Erythroblast (primary cell): ENCODE measurements around the gene FLRT2.

ENCODE experiments used
- DNase-seq, 2 experiments: peaks; one replicate each; lab custom pipeline; 2025; lab: John Stamatoyannopoulos, UW
- GATA1 ChIP-seq: IDR thresholded peaks from 2 replicates; pipeline ENCODE4 v1.6.1; 2011; ENCODE audit warnings: low read depth, mild to moderate bottlenecking, control low read depth, low read length, moderate library complexity
- POLR2A ChIP-seq: IDR thresholded peaks from 2 replicates; pipeline ENCODE4 v1.6.1; 2011; ENCODE audit warnings: mild to moderate bottlenecking, low read length

FLRT2 gene

GRCh38 chr14:85580536-85581140 is 50.7 kb downstream of the FLRT2 start:
- TF ChIP-seq POLR2A = no peak
- no peak for TF ChIP-seq GATA1
- no peak for DNase-seq

GRCh38 chr14:85581691-85582090 is 51.7 kb downstream of the FLRT2 start:
- no peak for TF ChIP-seq GATA1
- no peak for TF ChIP-seq POLR2A
- no peak for DNase-seq

- no peak for TF ChIP-seq POLR2A
- no peak for TF ChIP-seq GATA1
- no peak for DNase-seq
Observed at GRCh38 chr14:85583380-85583779, 53.4 kb downstream of the FLRT2 start.

GRCh38 chr14:85584481-85584880 is 54.5 kb downstream of the FLRT2 start:
- no peak for DNase-seq
- TF ChIP-seq GATA1 (no peak), POLR2A (no peak)

GRCh38 chr14:85587151-85587711 is 57.3 kb downstream of the FLRT2 start:
- DNase-seq = no peak
- TF ChIP-seq GATA1 (no peak), POLR2A (no peak)

- DNase-seq = no peak
- no peak for TF ChIP-seq POLR2A
- TF ChIP-seq GATA1 = no peak
Observed at GRCh38 chr14:85590784-85591183, 60.8 kb downstream of the FLRT2 start.

- no peak for DNase-seq
- TF ChIP-seq POLR2A (no peak), GATA1 (no peak)
Observed at GRCh38 chr14:85594217-85594616, 64.3 kb downstream of the FLRT2 start.

- no peak for DNase-seq
- no peak for TF ChIP-seq GATA1
Observed at GRCh38 chr14:85595981-85596380, 66.0 kb downstream of the FLRT2 start.

GRCh38 chr14:85596562-85596961 is 66.6 kb downstream of the FLRT2 start:
- no peak for DNase-seq

GRCh38 chr14:85597701-85598100 is 67.8 kb downstream of the FLRT2 start:
- DNase-seq = no peak

More at GRCh38 chr14:85596562-85596961, 66.6 kb downstream of the FLRT2 start:
- TF ChIP-seq POLR2A (no peak), GATA1 (no peak)

GRCh38 chr14:85599939-85600338 is 70.0 kb downstream of the FLRT2 start:
- TF ChIP-seq GATA1 = no peak
- no peak for TF ChIP-seq POLR2A
- no peak for DNase-seq

More at GRCh38 chr14:85597701-85598100, 67.8 kb downstream of the FLRT2 start:
- TF ChIP-seq GATA1 (no peak), POLR2A (no peak)

- no peak for TF ChIP-seq GATA1
- TF ChIP-seq POLR2A = no peak
- DNase-seq = no peak
Observed at GRCh38 chr14:85601246-85601645, 71.3 kb downstream of the FLRT2 start.

- TF ChIP-seq POLR2A (no peak), GATA1 (no peak)
- no peak for DNase-seq
Observed at GRCh38 chr14:85601690-85602089, 71.7 kb downstream of the FLRT2 start.

GRCh38 chr14:85602345-85602744 is 72.4 kb downstream of the FLRT2 start:
- DNase-seq = no peak
- TF ChIP-seq GATA1 (no peak), POLR2A (no peak)

GRCh38 chr14:85604021-85604420 is 74.1 kb downstream of the FLRT2 start:
- TF ChIP-seq GATA1 (no peak), POLR2A (no peak)
- DNase-seq = no peak

- no peak for DNase-seq
Observed at GRCh38 chr14:85604714-85605113, 74.8 kb downstream of the FLRT2 start.

More at GRCh38 chr14:85604714-85605113, 74.8 kb downstream of the FLRT2 start:
- no peak for TF ChIP-seq GATA1
- no peak for TF ChIP-seq POLR2A
